CD14-positive monocyte (primary cell): ENCODE measurements around the gene USP28. TPM values are rescaled to one million over a fixed set of nuclear protein-coding genes. Genes with fewer than 3 reads are reported as not detected.

Experiments
- DNase-seq, 3 donors: peaks; one replicate each; pipeline ENCODE4 v3.0.0-alpha.2; 2011 to 2022
- H2AFZ ChIP-seq: 2 replicates; pipeline ENCODE4 v1.6.0; 2012; ENCODE audit warnings: mild to moderate bottlenecking, low read depth, low read length, inconsistent platforms; ENCODE audit not compliant: insufficient read depth, poor library complexity, severe bottlenecking
- H3K27ac ChIP-seq, 2 donors: 1 replicate in 1 of 2; 2 replicates in 1 of 2; pipeline ENCODE4 v1.5.1; 2012 to 2013; ENCODE audit warnings: low read length in 2 of 2, control low read depth in 1 of 2, inconsistent platforms in 1 of 2, low read depth in 1 of 2, mild to moderate bottlenecking in 1 of 2
- H3K27me3 ChIP-seq, 2 donors: one replicate each; pipeline versions ENCODE4 v1.6.0 to v1.6.1; 2011 to 2013; ENCODE audit warnings: low read length in 2 of 2; ENCODE audit not compliant: control insufficient read depth in 2 of 2, insufficient read depth in 2 of 2
- H3K36me3 ChIP-seq, 2 donors: replicated peaks in 1 of 2; 1 replicate in 1 of 2; 2 replicates in 1 of 2; pipeline versions ENCODE4 v1.5.1 to v1.6.1; 2012 to 2013; ENCODE audit warnings: low read length in 2 of 2, control low read depth in 1 of 2, inconsistent platforms in 1 of 2, mild to moderate bottlenecking in 1 of 2; ENCODE audit not compliant: insufficient read depth in 2 of 2, control insufficient read depth in 1 of 2
- H3K4me1 ChIP-seq, 2 donors: 1 replicate in 1 of 2; 2 replicates in 1 of 2; pipeline versions ENCODE4 v1.5.1 to v1.6.1; 2012 to 2013; ENCODE audit warnings: low read length in 2 of 2, control low read depth in 1 of 2, inconsistent platforms in 1 of 2, mild to moderate bottlenecking in 1 of 2, moderate library complexity in 1 of 2; ENCODE audit not compliant: insufficient read depth in 2 of 2, control insufficient read depth in 1 of 2
- H3K4me2 ChIP-seq: replicated peaks from 2 replicates; pipeline ENCODE3; 2012; ENCODE audit warnings: low read length, moderate library complexity, mild to moderate bottlenecking; ENCODE audit not compliant: poor library complexity, severe bottlenecking; ENCODE audit errors: extremely low read depth
- H3K4me3 ChIP-seq, 3 experiments: fragments of 200-600 bp in 1 of 3; sonication (generic) in 1 of 3; replicated peaks in 1 of 3; 1 replicate in 2 of 3; 2 replicates in 1 of 3; pipeline ENCODE4 v1.5.1; 2011 to 2013; ENCODE audit warnings: low read length in 3 of 3, mild to moderate bottlenecking in 3 of 3, control low read depth in 2 of 3, low read depth in 2 of 3, inconsistent platforms in 1 of 3, moderate library complexity in 1 of 3
- H3K79me2 ChIP-seq: 2 replicates; pipeline ENCODE4 v1.6.0; 2012; ENCODE audit warnings: mild to moderate bottlenecking, control low read depth, inconsistent platforms, low read length, moderate library complexity; ENCODE audit not compliant: insufficient read depth
- H3K9ac ChIP-seq: 2 replicates; pipeline ENCODE4 v1.6.0; 2017; ENCODE audit warnings: low read length, mild to moderate bottlenecking; ENCODE audit not compliant: insufficient read depth, poor library complexity, severe bottlenecking
- H3K9me3 ChIP-seq, 2 donors: replicated peaks in 1 of 2; 1 replicate in 1 of 2; 2 replicates in 1 of 2; pipeline versions ENCODE4 v1.5.1 to v1.6.1; 2012 to 2013; ENCODE audit warnings: low read length in 2 of 2, control low read depth in 1 of 2; ENCODE audit not compliant: control insufficient read depth in 1 of 2, insufficient read depth in 1 of 2
- H4K20me1 ChIP-seq: 2 replicates; pipeline ENCODE4 v1.6.0; 2012; ENCODE audit warnings: mild to moderate bottlenecking, low read length, control low read depth, moderate library complexity; ENCODE audit not compliant: insufficient read depth
- H3K27ac Mint-ChIP-seq, 7 donors: one replicate each; pipeline ENCODE4 v1.8.0; 2020; ENCODE audit warnings: mild to moderate bottlenecking in 7 of 7, mixed read lengths in 7 of 7, moderate library complexity in 6 of 7, inconsistent platforms in 2 of 7
- H3K27me3 Mint-ChIP-seq, 3 donors: one replicate each; pipeline ENCODE4 v1.8.0; 2021 to 2022; ENCODE audit warnings: low read depth in 3 of 3, mild to moderate bottlenecking in 3 of 3, mixed read lengths in 3 of 3, moderate library complexity in 3 of 3, inconsistent platforms in 1 of 3
- H3K36me3 Mint-ChIP-seq, 2 donors: one replicate each; pipeline ENCODE4 v1.8.0; 2020; ENCODE audit warnings: mixed read lengths in 2 of 2, inconsistent platforms in 1 of 2, mild to moderate bottlenecking in 1 of 2
- H3K4me1 Mint-ChIP-seq: one replicate; pipeline ENCODE4 v1.8.0; 2020; ENCODE audit warnings: mild to moderate bottlenecking, mixed read lengths
- H3K4me3 Mint-ChIP-seq, 2 donors: one replicate each; pipeline ENCODE4 v1.8.0; 2020; ENCODE audit warnings: mild to moderate bottlenecking in 2 of 2, mixed read lengths in 2 of 2, moderate library complexity in 1 of 2
- H3K9me3 Mint-ChIP-seq, 7 donors: one replicate each; pipeline ENCODE4 v1.8.0; 2020 to 2022; ENCODE audit warnings: mixed read lengths in 7 of 7, mild to moderate bottlenecking in 6 of 7, moderate library complexity in 6 of 7, inconsistent platforms in 2 of 7
- WGBS: methylation state at CpG from one replicate; pipeline ENCODE4 v1.1.5; 2013; ENCODE audit warnings: missing lambda C conversion rate; ENCODE audit not compliant: insufficient coverage; 5-methylcytosine and 5-hydroxymethylcytosine counted together
- intact Hi-C, 2 donors: fragments of 100-400 bp; cut with micrococcal nuclease; formaldehyde crosslinking; loops; one replicate each; pipeline versions ENCODE4 v1.15.0 to v1.15.1; 2023
- polyA plus RNA-seq, 3 donors: library from polyadenylated mRNA; depleted of rRNA in 1 of 3; unstranded in 2 of 3; stranded (reverse) in 1 of 3; fragments of 300-500 nt in 2 of 3; fragments of >200 nt in 1 of 3; fragmentation: Illumina TruSeq in 2 of 3; gene quantifications; 1 replicate in 2 of 3; 2 replicates in 1 of 3; pipeline ENCODE4 v1.2.3, GENCODE V29; 2012 to 2021
- TF ChIP-seq, protein P1 (sequence below): fragments of 200-600 bp; IDR thresholded peaks from one replicate; pipeline ENCODE4 v1.8.0; 2022; ENCODE audit warnings: antibody characterized with exemption, mild to moderate bottlenecking

Gene USP28
- polyA plus RNA-seq, 3 donors = 13.4 to 21.9 (median 17.7) TPM

DNA sequence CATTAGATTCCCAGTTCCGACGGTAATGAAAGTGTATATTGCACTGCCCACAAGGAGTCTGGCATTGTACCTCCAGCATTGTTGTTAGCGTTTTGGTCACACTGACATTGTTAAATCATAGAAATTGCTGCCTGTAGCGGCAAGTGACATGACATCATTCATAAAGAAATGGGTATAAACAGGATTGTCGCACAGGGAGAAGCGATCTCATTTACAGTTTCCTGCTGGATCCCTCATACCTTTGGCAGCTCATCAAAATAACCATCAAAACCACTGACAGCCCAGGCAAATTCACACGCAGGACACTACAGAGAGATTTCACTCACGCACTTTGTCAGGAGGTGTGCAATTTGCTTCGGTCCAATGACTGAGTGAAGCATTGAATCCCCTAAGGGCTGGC is 32.7 kb upstream of the USP28 start:
- H3K36me3 ChIP-seq = no peaks in the 10 kb centered on the region

DNA sequence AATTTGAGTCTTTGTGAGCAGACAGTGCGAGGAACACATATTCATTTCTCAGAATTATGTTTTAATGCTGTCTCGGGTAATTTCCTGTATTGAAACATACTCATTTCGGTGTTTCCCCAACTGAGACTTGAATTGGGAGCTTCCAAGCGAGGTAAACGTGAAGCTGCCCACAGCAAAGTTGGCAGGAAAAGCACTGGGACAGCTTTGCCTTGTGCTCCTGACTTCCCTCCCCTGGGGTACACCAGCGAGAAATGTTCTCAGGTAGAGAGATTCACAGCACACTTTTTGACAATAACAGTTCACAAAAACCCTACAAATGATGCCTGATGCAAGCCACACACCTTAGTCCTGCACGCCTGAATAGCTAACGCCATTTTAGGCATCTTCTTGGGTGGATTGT is 32.3 kb upstream of the USP28 start:
- Histone ChIP-seq H3K79me2 (no peaks in the 10 kb centered on the region), H3K27me3 (no peaks in the 10 kb centered on the region), H3K4me2 (no peak overlapping the region), H3K4me1 (no peaks in the 10 kb centered on the region), H3K36me3 (no peaks in the 10 kb centered on the region), H3K4me3 (no peak overlapping the region), H4K20me1 (no peaks in the 10 kb centered on the region), H2AFZ (no peak overlapping the region), H3K9ac (no peak overlapping the region), H3K27ac (no peak overlapping the region), H3K9me3 (no peaks in the 10 kb centered on the region)
- Mint-ChIP-seq H3K4me3 (no peak overlapping the region), H3K27ac (no peak overlapping the region), H3K4me1 (no peaks in the 10 kb centered on the region), H3K27me3 (peaks cover 5 to 15% (median 7%) of the 10 kb centered on the region in 3 donors), H3K9me3 (no peaks in the 10 kb centered on the region), H3K36me3 (no peaks in the 10 kb centered on the region)
- WGBS = 79% methylated on average over 4 of the region's 8 CpGs
- DNase-seq = no peak
- intact Hi-C loops = no loop called here
- TF ChIP-seq, protein P1, sequence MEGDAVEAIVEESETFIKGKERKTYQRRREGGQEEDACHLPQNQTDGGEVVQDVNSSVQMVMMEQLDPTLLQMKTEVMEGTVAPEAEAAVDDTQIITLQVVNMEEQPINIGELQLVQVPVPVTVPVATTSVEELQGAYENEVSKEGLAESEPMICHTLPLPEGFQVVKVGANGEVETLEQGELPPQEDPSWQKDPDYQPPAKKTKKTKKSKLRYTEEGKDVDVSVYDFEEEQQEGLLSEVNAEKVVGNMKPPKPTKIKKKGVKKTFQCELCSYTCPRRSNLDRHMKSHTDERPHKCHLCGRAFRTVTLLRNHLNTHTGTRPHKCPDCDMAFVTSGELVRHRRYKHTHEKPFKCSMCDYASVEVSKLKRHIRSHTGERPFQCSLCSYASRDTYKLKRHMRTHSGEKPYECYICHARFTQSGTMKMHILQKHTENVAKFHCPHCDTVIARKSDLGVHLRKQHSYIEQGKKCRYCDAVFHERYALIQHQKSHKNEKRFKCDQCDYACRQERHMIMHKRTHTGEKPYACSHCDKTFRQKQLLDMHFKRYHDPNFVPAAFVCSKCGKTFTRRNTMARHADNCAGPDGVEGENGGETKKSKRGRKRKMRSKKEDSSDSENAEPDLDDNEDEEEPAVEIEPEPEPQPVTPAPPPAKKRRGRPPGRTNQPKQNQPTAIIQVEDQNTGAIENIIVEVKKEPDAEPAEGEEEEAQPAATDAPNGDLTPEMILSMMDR = no peak

More for the DNA sequence above, 32.7 kb upstream of the USP28 start:
- Mint-ChIP-seq H3K27me3 (peaks cover 5 to 13% (median 7%) of the 10 kb centered on the region in 3 donors), H3K4me3 (no peak overlapping the region), H3K4me1 (no peaks in the 10 kb centered on the region), H3K27ac (no peak overlapping the region), H3K9me3 (no peaks in the 10 kb centered on the region), H3K36me3 (no peaks in the 10 kb centered on the region)
- Histone ChIP-seq H4K20me1 (no peaks in the 10 kb centered on the region), H3K27me3 (no peaks in the 10 kb centered on the region), H3K9me3 (no peaks in the 10 kb centered on the region), H3K9ac (no peak overlapping the region), H3K4me1 (no peaks in the 10 kb centered on the region), H3K79me2 (no peaks in the 10 kb centered on the region), H3K4me3 (no peak overlapping the region), H2AFZ (no peak overlapping the region), H3K27ac (no peak overlapping the region), H3K4me2 (no peak overlapping the region)
- no peak for DNase-seq
- 91% methylated on average over 8 of the region's 9 CpGs for WGBS
- TF ChIP-seq, protein P1 = no peak
- intact Hi-C loops = no loop called here
